Stimulated activated CD4-positive, alpha-beta T cell treated with anti-CD3 and anti-CD28 coated beads, Interleukin-1b, Interleukin-23, amount 100 ng/mL, for 24 hours (primary cell): Measurements from ENCODE around the gene TUBGCP5.
"Not testable (repeated sequence)": the region's sequence is repeated elsewhere in the genome, so short reads cannot be mapped to it uniquely, and the experiment has no call there.

Experiments used
- DNase-seq, 4 experiments: peaks; one replicate each; pipeline ENCODE4 v3.0.0-alpha.2; 2020; ENCODE audit warnings: low read depth in 4 of 4, low spot score in 1 of 4

Gene TUBGCP5

DNA sequence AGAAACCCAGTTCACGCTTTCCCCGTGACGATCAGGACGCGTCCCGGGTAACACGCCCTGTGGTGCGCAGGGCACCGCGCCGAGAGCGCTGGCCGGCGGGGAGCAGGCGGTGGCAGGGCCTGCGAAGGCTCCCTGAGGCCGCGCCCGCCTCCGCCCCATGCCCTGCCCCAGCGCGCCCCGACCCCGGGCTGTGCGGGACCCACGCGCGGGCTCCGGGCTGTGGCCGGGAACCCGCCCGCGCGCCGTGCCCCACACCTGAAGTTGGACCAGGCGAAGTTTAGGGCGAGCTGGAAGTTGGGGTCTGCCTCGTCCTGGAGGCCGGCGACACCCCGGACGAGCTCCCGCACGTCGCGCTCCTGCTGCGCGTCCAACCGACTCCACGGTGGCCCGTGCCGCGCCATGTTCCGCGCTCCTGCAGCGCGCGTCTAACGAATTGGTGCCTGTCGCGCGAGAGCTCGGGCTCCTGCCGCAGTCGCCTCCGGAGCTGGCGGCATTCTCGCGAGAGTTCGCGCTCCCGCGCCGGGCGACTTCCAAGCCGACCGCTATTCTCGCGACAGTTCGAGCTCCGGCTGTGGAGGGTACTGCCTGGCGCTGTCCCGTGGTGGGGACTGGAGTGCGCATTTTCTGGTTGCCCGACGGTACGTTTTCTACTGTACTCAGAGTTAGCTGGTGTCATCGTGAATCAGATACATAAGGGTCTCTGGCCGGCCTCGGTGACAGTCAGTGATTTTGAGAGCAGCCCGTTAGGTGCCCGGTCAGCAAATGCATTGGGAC, at the start of gene TUBGCP5:
TSS of gene TUBGCP5 (minus strand) at position 427 of the 774 bp plus-strand sequence. CDS start at position 401, 26 bp downstream.
- peak; percentile 81 to 96 (median 94) for DNase-seq

DNA sequence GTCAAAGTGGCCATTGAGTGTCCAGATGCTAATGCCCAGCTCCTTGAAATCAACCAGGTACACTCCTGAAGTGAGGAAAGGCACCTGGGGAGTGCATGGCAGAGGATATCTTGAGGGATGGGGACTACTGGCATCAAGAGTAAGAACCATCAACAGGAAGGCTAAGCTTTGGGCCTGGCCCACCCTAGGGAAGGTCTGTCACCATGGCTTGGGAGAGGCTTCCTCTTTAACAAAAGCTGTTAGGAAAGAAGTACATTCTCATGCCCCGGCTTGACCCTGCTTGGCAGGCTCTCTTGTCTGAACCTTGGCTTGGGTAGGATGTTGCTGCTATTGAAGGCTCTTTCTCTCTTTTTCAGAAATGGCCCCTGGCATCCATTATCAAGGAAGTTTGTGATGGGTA, 43.7 kb upstream of the TUBGCP5 start:
- no peak for DNase-seq

DNA sequence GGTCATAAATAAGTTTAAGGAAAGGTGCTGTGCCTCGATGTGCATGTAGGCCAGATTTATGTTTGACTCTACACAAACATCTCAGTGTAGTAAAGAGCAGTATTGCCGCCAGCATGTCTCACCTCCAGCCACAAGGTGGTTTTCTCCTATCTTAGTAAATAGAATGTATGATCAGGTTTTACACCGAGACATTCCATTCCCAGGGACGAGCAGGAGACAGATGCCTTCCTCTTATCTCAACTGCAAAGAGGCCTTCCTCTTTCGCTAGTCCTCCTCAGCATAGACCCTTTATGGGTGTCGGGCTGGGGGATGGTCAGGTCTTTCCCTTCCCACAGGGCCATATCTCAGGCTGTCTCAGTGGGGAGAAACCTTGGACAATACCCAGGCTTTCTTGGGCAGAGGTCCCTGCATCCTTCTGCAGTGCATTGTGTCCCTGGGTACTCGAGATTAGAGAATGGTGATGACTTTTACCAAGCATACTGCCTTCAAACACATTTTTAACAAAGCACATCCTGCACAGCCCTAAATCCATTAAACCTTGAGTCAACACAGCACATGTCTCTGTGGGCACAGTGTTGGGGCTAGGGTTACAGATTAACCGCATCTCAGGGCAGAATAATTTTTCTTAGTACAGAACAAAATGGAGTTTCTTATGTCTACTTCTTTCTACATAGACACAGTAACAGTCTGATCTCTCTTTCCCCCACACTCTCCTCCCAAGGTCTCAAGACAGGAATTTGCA, 42.8 kb upstream of the TUBGCP5 start:
- DNase-seq = not testable (repeated sequence)

DNA sequence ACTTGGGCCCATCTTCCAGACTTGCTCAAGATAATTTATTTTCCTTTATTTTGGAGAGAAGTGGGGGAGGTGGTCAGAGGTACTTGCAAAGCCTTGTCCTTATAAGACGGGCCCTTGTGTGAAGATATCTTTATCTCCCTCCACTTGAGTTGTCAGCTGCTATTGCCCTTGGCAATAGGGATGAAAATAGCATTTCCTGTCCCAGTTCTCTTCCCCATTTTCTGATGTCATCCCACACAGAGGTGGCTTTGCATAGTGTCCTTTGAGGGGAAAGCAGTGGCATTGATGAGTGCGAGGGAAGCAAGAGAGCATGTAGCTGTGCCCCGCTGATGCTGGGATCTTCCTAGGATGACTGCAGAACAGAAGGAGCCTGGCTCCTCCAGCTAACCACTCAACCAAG, 41.9 kb upstream of the TUBGCP5 start:
- no peak for DNase-seq

DNA sequence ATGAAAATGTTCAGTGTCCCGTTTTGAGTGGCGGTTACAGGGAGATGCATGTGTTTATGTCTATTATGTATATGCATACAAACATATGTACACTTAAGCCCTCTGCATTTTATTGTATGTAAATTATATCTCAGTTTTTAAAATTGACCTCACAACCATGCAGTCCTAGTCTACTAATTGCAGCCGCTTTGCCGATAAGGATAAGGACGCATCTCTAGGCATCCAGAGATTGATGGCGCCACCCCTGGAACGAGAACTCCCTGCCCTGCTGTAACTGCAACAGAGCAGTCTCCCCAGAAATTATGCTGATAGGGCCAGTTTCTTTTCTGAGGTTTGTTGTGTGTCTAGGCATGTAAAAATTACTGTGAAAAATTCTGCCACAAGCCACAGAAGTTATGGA, 40.4 kb upstream of the TUBGCP5 start:
- DNase-seq = no peak

DNA sequence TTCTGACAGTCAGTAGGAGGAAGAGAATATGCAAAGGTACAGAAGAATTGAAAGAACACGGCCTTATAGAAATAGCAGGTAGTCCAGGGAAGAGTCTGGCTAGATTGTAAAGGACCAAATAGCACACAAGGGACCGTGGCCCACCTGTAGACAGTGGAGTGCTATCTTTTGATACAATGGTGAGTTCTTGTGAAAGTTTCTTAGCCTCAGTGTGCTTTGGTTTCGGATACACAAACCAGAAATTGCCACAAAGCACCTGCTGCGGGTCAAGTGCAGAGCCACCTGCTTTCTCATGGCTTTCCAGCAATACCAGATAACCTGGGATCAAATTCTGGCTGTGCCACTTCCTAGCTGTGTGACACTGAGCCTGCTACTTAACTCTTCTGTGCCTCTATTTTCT, 36.6 kb upstream of the TUBGCP5 start:
- DNase-seq = no peak

GRCh38 chr15:23074684-23075083, 35.3 kb upstream of the TUBGCP5 start:
- no peak for DNase-seq

DNA sequence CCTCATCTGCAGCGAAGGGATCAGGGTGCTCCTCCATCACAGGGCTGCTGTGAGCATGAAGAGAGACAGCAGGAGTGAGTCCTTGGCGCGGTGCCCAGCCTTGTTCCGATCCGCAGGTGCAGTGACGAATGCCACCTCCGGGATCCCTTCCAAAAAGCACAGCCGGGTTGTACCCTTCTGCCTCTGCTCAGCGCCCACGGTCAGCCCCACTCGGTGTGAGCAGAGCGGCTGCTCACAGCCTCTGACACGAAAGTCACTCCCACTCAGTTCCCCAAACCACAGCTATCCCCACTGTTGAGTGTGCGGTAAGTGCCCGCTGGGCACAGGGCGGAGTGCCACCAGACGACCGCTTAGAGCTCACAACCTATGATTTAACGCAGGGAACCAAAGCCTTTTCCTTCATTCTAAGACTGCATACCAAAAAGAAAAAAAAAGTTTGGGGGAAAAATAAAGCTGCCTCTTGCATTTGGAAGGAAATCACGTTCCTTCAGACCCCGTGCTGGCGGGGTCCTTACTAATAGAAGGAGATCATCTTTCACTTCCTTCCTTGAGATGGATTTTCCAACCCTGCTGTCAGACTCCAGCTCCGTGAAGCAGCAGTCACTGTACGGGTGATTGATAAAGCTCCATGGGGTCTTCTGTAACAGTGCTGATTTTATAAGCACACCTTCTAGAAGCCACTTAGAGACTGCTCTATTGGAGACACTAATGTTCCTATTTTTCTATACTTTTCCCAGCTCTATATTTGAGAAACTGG, 34.7 kb upstream of the TUBGCP5 start:
- DNase-seq = no peak

- no peak for DNase-seq
Observed at GRCh38 chr15:23072633-23073032, 33.3 kb upstream of the TUBGCP5 start.

GRCh38 chr15:23069496-23070166, 30.3 kb upstream of the TUBGCP5 start:
- no peak for DNase-seq

DNA sequence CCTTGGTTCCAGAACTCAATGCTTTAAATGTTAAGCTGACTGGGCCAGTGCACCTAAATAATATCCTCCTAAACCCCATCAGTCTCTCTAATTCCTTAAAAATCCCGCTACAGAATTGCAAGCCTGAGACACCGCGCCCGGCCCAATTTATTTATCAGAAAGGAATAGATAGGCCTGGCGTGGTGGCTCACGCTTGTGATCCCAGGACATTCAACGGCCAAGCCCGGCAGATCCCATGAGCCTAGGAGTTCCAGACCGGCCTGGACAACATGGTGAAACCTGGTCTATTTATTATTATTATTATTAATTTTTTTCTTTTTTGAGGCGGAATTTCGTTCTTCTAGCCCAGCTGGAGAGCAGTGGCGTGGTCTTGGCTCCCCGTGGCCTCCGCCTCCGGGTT, 28.0 kb upstream of the TUBGCP5 start:
- no peak for DNase-seq

GRCh38 chr15:23065836-23066235, 26.5 kb upstream of the TUBGCP5 start:
- no peak for DNase-seq

DNA sequence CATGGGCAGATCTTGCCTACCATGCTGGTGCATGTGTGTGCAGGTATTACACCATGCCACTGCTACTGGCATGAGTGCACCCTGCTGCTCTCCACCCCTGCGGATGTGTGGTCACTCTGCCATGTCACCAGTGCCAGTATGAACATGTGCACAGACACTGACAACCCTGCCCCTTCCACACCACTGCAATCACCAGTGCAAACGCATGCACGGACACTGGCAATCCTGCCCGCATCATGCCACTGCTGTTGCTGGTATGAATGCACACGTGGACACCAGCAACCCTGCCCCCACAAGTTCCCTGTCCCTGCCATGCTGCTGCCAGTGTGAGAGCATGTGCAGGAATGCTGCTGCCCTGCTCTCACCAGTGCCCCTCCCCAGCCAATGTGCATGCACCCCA, 24.8 kb upstream of the TUBGCP5 start:
- no peak for DNase-seq

GRCh38 chr15:23057707-23058106, 18.3 kb upstream of the TUBGCP5 start:
- no peak for DNase-seq

- no peak for DNase-seq
Observed at GRCh38 chr15:23055316-23055715, 15.9 kb upstream of the TUBGCP5 start.

DNA sequence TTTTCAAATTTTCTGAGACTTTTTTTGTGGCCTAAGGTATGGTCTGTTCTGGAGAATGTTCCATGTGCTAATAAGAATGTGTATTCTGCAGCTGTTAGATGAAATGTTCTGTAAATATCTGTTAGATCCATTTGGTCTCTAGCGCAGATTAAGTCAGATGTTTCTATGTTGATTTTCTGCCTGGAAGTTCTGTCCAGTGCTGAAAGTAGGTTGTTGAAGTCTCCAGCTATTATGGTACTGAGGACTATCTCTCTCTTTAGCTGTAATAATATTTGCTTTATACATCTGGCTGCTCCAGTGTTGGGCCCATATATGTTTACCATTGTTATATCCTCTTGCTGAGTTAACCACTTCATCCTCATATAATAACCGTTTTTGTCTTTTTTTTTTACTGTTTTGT, 13.2 kb upstream of the TUBGCP5 start:
- DNase-seq = no peak

GRCh38 chr15:23050708-23051107, 11.3 kb upstream of the TUBGCP5 start:
- DNase-seq = no peak

DNA sequence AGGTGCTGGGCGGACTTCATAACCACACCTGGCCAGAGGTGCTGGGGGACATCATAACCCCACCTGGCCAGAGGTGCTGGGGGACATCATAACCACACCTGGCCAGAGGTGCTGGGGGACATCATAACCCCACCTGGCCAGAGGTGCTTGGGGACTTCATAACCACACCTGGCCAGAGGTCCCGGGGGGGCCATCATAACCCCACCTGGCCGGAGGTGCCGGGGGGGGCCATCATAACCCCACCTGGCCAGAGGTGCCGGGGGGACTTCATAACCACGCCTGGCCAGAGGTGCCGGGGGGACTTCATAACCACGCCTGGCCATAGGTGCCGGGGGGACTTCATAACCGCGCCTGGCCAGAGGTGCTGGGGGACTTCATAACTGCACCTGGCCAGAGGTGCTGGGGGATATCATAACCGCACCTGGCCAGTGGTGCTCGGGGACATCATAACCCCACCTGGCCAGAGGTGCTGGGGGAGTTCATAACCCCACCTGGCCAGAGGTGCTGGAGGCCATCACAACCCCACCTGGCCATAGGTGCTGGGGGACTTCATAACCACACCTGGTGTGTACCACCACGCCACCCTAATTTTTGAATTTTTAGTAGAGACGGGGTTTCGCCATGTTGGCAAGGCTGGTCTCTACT, 10.7 kb upstream of the TUBGCP5 start:
- no peak for DNase-seq

- not testable (repeated sequence) for DNase-seq
Observed at GRCh38 chr15:23048572-23049282, 9.4 kb upstream of the TUBGCP5 start.

DNA sequence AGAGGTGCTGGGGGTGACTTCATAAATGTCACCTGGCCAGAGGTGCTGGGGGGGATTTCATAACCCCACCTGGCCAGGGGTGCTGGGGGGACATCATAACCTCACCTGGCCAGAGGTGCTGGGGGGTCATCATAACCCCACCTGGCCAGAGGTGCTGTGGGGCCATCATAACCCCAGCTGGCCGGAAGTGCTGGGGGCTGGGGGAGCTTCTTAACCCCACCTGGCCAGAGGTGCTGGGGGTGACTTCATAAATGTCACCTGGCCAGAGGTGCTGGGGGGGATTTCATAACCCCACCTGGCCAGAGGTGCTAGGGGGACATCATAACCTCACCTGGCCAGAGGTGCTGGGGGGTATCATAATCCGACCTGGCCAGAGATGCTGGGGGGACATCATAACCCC, 4.6 kb upstream of the TUBGCP5 start:
- not testable (repeated sequence) for DNase-seq
